ENCODE results near the gene BCKDK.
"Not testable (repeated sequence)": the region's sequence is repeated elsewhere in the genome, so short reads cannot be mapped to it uniquely, and the experiment has no call there.

BCKDK gene

GRCh38 chr16:31132303-31132979 lies 24.3 kb downstream of the BCKDK start:
- no peak overlapping the region for H3K4me3 ChIP-seq (replicated peaks in 1 of 2; ENCODE audit: low read depth in 2 of 2, low read length in 2 of 2)
- TF ChIP-seq, protein P1, sequence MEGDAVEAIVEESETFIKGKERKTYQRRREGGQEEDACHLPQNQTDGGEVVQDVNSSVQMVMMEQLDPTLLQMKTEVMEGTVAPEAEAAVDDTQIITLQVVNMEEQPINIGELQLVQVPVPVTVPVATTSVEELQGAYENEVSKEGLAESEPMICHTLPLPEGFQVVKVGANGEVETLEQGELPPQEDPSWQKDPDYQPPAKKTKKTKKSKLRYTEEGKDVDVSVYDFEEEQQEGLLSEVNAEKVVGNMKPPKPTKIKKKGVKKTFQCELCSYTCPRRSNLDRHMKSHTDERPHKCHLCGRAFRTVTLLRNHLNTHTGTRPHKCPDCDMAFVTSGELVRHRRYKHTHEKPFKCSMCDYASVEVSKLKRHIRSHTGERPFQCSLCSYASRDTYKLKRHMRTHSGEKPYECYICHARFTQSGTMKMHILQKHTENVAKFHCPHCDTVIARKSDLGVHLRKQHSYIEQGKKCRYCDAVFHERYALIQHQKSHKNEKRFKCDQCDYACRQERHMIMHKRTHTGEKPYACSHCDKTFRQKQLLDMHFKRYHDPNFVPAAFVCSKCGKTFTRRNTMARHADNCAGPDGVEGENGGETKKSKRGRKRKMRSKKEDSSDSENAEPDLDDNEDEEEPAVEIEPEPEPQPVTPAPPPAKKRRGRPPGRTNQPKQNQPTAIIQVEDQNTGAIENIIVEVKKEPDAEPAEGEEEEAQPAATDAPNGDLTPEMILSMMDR (IDR thresholded peaks at IDR 0.05; ENCODE audit: low read depth, low read length) = no peak

GRCh38 chr16:31133046-31133501 lies 24.9 kb downstream of the BCKDK start:
- TF ChIP-seq, protein P1 (IDR thresholded peaks at IDR 0.05; ENCODE audit: low read depth, low read length) = no peak
- DNase-seq (ENCODE audit: low read depth in 2 of 2) = no peak
- no peak overlapping the region for H3K4me3 ChIP-seq (replicated peaks in 1 of 2; ENCODE audit: low read depth in 2 of 2, low read length in 2 of 2)

More at GRCh38 chr16:31132303-31132979, 24.3 kb downstream of the BCKDK start:
- no peak for DNase-seq (ENCODE audit: low read depth in 2 of 2)

DNA sequence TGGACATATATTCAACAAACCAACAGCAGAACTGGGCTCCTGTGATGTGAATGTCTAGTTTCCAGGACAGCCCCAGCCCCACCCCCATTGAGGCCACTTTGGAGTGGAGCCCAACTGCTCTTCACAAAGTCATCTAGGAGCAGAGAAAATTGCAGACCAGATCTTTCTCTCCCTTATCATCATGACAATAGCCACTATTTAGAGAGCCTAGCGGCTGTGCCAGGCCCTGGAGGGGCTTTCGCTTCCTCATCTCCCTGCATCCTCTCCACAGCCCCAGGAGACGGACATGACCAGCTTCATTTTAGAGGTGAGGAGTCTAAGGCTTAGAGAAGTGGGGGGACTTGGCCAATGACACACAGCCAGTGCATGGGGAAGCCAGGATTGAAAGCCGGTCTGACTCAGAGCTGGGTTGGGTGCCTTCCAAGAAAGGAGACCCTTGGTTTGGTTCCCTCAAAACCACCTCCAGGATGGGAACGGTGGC lies 25.9 kb downstream of the BCKDK start:
- no peak for DNase-seq (ENCODE audit: low read depth in 2 of 2)
- H3K4me3 ChIP-seq (replicated peaks in 1 of 2; ENCODE audit: low read depth in 2 of 2, low read length in 2 of 2) = no peak overlapping the region
- TF ChIP-seq, protein P1 (IDR thresholded peaks at IDR 0.05; ENCODE audit: low read depth, low read length) = no peak

DNA sequence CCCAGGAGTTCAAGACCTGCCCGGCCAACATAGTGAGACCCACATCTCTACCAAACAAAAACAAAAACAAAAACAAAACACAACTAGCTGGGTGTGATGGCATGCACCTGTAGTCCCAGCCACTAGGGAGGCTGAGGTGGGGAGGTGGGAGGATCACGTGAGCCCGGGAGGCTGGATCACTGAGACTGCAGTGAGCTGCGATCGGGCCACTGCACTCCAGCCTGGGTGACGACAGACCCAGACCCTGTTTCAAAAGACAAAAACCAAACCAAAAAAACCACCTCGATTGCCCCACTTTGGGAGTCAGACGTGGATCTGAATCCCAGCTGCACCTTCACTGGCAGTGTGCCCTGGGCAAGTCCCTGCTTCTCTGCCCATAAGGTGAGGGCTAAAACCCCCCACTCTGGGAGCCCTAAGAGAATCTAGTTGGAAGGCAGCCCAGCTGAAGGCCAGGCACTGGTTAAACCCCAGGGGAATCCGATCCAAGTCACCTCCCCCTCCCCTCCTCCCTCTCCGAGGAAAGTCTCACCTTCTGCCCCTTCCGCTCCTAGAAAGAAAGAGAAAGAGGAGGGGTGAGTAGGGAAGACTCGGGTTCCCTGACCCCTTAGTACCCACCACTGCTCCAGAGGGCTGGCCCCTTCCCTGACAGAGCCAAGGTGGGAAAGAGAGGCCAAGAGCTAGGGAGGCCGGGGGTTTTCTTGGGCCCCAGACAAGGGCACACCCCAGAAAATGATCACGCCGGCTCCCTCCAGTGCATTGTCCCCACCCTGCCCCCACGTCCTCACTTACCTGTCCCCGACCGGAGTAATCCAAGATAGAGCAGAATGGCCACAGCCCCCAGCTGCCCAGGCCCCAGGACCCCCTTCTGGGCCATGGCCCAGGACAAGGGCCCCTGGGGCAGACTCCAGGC lies 26.7 kb downstream of the BCKDK start:
- DNase-seq (ENCODE audit: low read depth in 2 of 2) = peak in 1 of 2 donors; percentile 16
- H3K4me3 ChIP-seq (replicated peaks in 1 of 2; ENCODE audit: low read depth in 2 of 2, low read length in 2 of 2) = no peak overlapping the region
- TF ChIP-seq, protein P1 (IDR thresholded peaks at IDR 0.05; ENCODE audit: low read depth, low read length) = no peak

DNA sequence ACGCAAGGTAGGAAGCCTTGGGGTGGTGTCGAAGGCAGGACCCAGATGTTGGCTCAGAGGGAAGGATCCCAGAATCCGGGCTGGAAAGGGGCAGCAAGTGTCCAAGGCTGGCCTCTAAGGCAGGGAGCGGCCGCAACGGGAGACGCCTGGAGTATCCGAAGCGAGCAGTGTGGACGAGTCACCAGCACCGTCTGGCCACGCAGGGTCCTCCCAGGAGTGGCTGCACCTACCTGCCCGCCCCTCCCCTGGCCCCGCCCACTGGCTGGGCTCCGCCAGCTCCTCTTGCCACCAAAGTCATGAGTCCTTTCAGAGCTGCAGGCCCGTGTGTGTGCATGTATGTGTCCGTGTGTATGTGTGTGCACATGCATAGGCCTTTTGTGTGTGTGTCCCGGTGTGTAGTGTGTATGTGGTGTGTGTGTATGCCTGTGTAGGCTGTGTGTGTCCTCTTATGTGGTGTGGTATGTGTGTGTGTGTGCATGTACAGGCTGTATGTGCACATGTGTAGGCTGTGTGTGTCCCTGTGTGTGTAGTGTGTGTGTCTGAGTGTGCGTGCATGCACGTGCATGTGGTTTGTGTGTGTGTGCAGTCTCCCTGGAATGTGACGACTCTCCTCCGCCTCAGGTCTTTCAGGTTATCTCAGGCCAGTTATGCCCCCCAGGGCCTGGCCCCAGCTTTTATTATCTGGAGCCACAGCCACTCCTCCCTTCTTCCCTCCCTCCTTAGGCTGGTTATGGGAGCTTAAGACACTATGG lies 27.5 kb downstream of the BCKDK start, which contains the start of gene PRSS8:
TSS of gene PRSS8 (minus strand) at position 193 of the 752 bp plus-strand sequence. CDS start 229 bp downstream, outside the sequence.
- no peak within 1 kb of the TSS for H3K4me3 ChIP-seq (replicated peaks in 1 of 2; ENCODE audit: low read depth in 2 of 2, low read length in 2 of 2)
- TF ChIP-seq, protein P1 (IDR thresholded peaks at IDR 0.05; ENCODE audit: low read depth, low read length) = no peak
- no peak for DNase-seq (ENCODE audit: low read depth in 2 of 2)

- DNase-seq (ENCODE audit: low read depth in 2 of 2) = no peak
- H3K4me3 ChIP-seq (replicated peaks in 1 of 2; ENCODE audit: low read depth in 2 of 2, low read length in 2 of 2) = no peak overlapping the region
- TF ChIP-seq, protein P1 (IDR thresholded peaks at IDR 0.05; ENCODE audit: low read depth, low read length) = no peak
Observed at GRCh38 chr16:31136287-31136662, 28.1 kb downstream of the BCKDK start.

GRCh38 chr16:31136822-31137499 lies 28.8 kb downstream of the BCKDK start:
- not testable (repeated sequence) for DNase-seq (ENCODE audit: low read depth in 2 of 2)

More at GRCh38 chr16:31136822-31137499, 28.8 kb downstream of the BCKDK start:
- not testable (repeated sequence) for H3K4me3 ChIP-seq (replicated peaks in 1 of 2; ENCODE audit: low read depth in 2 of 2, low read length in 2 of 2)

All from cardiac fibroblast (primary cell).